ENCODE results near the gene LRSAM1.

Gene LRSAM1

GRCh38 chr9:127428348-127428747 lies 23.0 kb upstream of the LRSAM1 start:
- DNase-seq, result no peak

GRCh38 chr9:127430415-127430814 lies 20.9 kb upstream of the LRSAM1 start:
- no peak for DNase-seq

DNA sequence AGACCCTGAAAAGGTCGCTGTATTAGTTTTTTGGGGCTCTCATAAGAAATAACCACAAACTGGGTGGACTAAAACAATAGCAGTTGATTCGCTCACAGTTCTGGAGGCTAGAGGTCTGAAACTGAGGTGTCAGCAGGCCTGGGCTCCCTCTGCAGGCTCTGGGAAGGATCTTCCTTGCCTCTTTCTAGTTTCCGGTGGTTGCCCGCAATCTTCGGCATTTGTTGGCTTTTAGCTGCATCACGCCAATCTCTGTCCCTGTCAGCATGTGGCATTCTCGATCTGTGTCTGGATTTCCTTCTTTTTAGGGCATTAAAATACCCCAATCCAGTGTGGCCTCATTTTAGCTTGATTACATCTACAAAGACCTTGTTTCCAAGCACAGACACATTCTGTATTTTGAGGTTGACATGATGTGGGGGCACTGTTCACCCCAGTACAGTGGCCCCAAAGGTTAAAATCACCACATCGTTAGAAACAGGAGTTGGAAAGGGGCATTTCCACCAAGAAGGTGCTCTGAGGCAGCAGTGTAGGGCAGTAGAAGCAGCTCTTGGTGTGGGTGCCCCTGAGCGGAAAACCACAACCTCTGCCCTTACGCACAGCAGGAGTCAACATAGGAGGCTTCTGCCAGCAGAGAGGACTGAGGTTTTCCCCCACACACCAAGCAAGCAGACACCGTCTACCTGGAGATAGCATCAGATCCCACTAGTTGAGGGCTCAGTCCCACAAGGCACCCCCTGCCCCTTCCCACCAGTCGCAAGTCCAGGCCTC lies 13.6 kb upstream of the LRSAM1 start:
- DNase-seq, result no peak

DNA sequence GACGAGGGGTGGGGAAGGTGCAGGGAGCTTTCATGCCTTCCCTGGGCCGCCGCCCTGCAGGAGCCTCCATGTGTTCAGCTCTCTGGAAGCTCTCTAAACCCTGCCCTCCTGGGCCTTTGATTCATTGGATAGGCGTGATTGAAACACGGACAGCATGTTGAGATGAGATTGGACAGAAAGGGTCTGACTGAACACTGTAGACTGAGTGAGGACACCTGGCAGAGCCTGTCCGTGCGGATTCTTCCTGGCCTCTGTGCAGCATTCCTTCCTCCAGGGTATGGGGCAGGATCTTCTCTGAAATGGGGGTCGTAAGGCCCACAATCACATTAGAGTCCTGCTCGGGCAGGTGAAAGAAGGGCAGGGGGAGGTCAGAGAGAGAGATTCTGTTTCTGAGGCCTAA lies 12.9 kb upstream of the LRSAM1 start:
- DNase-seq, result no peak

DNA sequence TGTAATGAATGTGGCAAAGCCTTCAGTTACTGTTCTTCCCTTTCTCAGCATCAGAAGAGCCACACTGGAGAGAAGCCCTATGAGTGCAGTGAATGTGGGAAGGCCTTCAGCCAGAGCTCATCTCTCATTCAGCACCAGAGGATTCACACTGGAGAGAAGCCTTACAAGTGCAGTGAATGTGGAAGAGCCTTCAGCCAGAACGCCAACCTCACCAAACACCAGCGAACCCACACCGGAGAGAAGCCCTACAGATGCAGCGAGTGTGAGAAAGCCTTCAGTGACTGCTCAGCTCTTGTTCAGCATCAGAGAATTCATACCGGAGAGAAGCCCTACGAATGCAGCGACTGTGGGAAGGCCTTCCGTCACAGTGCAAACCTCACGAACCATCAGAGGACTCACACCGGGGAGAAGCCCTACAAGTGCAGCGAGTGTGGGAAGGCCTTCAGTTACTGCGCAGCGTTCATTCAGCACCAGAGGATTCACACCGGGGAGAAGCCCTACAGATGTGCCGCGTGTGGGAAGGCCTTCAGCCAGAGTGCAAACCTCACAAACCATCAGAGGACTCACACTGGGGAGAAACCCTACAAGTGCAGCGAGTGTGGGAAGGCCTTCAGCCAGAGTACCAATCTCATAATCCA lies 6.9 kb upstream of the LRSAM1 start:
- DNase-seq, result no peak

DNA sequence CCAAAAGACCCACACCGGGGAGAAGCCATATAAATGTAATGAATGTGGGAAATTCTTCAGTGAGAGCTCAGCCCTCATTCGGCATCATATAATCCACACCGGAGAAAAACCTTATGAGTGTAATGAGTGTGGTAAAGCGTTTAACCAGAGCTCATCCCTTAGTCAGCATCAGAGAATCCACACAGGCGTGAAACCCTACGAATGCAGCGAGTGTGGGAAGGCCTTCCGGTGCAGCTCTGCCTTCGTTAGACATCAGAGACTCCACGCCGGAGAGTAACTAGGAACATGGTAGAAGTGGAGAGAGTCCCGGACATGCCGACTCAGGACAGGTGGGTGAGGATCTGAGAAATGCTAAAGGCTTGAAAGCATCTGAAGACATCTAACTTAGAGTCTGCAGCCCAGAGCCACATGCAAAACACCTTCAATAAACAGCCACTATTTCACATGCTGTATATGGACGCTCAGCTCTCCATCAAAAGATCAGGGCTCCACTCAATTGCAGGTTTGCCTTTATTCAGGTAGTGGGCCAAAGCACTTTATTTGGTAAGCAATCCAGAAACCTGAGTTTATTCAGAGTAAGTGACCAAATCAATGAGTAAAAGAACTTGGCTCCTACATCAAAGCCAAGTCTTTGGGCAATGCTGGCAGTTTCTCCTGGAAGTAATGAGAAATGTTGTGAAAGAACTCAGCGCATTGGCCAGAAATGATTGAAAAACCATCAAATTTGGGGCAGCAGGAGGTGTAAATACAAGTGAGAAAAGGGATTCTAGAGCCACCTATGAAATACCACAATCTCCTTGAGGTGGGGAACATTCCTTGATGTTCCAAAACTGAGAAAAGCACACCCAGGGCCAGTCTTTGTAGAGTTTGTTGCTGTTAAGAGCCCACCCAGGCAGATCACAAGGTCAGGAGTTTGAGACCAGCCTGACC lies 6.1 kb upstream of the LRSAM1 start:
- DNase-seq, result no peak

- DNase-seq, result no peak
Measured at GRCh38 chr9:127445851-127446712, 5.2 kb upstream of the LRSAM1 start.

- no peak for DNase-seq
Measured at GRCh38 chr9:127446713-127447415, 4.4 kb upstream of the LRSAM1 start.

DNA sequence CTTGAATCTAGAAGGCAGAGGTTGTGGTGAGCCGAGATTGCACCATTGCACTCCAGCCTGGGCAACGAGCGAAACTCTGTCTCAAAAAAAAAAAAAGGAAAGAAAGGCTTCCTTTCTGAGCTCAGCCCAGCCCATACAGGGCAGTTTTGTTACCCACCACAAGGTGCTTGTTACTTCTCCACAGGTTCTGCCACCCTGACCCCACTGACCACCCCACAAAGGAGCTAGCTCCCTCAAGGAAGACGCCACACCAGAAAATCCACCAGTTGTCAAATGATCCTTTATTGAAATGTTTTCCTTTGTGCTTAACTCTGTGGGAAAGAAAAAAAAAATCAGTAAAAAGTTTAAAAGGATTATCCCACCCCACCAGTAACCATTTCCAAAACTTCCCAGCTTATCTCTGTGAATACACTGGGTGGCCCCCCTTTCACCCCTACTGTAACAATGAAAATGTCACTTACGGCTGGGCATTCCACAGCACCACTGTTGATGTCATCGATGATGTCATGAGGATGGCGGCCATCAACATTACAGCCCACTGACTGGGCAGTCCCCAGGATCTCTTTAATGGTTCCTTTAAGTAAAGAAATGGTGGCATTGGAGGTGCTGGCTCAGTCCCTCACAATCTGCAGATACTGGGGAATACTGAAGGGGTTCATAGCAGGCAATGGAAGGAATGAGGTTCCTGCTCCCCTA lies 3.7 kb upstream of the LRSAM1 start:
- DNase-seq, result no peak

- DNase-seq, result no peak
Measured at GRCh38 chr9:127448112-127448805, 3.1 kb upstream of the LRSAM1 start.

DNA sequence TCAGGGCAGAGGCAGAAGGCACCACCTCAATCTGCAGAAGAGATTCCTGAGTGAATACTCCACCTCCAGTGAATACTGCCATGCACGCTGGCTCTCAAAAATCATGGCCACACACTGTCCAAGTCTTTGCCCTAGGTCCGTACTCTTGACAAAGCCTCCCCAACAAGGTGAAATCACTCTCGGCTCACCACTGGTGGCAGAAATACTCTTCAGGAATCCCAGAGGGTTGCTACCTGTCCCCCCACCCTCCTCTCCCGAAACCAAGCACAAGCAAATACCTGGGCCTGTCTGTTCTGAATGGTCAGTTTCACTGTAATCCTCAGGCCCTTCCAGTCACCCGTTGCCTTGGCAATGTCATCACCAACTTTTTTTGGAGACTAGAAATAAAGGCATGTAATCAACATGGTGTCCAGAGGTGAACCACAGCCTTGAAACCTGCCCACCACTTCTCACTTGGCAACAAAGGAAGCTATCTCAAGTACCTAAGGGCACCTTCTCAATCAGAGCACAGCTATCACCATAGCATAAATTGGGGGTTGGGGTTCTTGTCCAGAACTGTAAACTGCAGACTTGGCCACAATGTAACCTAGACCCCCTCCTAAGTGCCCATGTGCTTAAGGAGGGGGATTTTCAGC lies 1.9 kb upstream of the LRSAM1 start:
- no peak for DNase-seq

DNA sequence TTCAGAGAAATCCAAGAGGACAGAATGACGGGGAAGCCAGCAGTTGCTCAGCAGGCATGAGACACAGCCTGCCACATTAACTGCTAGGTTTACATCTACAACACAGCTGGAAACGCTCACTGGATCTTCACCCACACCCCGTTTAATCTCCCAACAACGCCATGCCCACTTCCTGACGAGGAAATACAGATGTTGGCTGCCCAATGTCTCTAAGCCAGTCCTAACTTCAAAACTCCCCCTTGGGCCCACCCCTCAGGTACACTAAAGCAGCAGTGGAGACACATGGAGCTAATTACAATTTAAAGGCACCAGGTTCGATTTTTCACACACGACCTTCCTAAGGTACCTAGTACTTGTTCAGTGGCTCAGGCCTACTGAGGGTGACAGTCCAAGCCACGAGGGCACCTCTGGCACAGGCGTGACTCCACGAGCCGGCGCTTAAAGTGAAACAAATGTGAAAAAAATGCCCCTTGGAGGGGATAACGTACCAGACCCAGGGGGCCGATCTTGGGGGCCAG lies 1.0 kb upstream of the LRSAM1 start:
- DNase-seq, result peak in 1 of 2 experiments; percentile 13

GRCh38 chr9:127451608-127451857 lies 223 bp downstream of the LRSAM1 start:
- DNase-seq, result no peak

- DNase-seq, result peak; percentile 40 to 48
Measured at GRCh38 chr9:127451858-127452656, 747 bp downstream of the LRSAM1 start.

- DNase-seq, result no peak
Measured at GRCh38 chr9:127452691-127453090, 1.4 kb downstream of the LRSAM1 start.

GRCh38 chr9:127455324-127455992 lies 4.1 kb downstream of the LRSAM1 start:
- DNase-seq, result no peak

DNA sequence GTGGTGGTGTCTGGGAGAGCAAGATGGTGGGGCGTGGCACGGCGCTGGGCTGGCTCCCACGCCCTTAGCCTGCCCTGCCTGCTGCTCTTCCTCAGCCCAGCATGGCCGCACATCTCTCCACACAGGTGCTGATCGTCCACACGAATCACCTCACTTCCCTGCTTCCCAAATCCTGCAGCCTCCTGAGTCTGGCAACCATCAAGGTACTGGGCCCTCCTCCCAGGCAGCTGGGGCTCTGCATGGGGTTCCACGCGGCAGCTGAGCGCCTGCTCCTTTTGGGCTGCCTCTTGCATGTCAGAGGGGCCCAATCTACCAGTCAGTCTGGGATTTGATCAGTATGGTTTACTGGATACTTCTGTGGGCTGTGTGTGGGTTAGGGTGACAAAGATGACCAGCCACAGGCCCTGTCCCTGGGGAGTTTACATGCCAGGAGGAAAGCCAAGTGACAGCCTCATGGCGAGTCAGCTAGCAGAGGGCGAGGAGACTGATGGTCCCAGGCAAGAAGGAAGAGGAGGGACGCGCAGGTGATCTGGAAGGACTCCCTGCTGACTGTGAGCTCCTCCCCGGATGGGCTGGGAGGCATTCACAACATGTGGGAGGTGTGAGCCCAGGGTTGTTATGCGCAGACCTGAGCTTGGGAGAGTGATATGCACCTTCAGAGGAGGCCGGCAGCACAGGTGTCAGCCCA lies 6.0 kb downstream of the LRSAM1 start:
- no peak for DNase-seq

DNA sequence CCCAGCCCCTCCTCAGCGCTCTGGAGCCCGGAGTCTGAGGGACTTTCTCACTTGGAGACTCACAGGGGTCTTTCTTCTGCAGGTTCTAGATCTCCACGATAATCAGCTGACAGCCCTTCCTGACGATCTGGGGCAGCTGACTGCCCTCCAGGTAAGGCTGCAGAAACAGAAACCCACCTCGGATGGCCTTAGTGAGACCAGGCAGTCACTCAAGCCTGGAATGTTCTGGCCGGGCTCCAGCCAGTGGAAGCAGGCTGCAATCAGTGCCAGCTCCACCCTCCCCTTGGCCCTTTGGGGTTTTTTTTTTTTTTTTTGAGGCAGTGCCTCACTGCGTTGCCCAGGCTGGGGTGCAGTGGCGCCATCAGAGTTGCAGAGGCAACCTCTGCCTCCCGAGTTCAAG lies 7.6 kb downstream of the LRSAM1 start:
- DNase-seq, result no peak

Data from stimulated activated CD4-positive, alpha-beta T cell treated with anti-CD3 and anti-CD28 coated beads, Interleukin-4, amount 100 ng/mL, for 4 hours (primary cell).